GM12892 (cell line): Measurements from ENCODE around the gene CEP120.

Source experiments
- POLR2A ChIP-seq: IDR thresholded peaks from 2 replicates; pipeline ENCODE4 v1.6.1; 2011; ENCODE audit warnings: low read depth, low read length, control low read depth
- POLR2AphosphoS5 ChIP-seq: IDR thresholded peaks from 2 replicates; pipeline ENCODE4 v1.6.1; 2011; ENCODE audit warnings: low read depth, low read length, control low read depth
- TAF1 ChIP-seq: IDR thresholded peaks from 2 replicates; pipeline ENCODE4 v1.6.1; 2011; ENCODE audit warnings: low read depth, mild to moderate bottlenecking, control low read depth, low read length, borderline replicate concordance

DNA sequence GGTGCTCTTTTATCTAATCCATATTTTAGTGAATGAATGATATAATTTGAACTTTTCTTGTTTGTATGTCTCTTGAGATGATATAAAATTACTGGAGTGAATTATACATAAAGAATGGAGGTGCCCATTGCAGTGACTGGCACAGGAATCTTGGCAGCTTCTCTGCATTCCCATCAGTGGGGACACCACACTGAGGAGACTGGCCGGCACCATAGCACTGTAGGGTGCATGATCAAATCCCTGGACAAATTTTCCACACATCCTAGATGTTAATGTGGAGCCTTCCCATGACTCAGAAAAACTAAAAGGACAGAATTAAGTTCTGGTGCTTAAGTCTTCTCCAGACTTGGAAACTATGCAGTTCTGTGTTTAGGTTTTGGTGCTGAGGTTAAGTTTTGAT, 124.1 kb downstream of the CEP120 start:
- TF ChIP-seq POLR2A (no peak), TAF1 (no peak), POLR2AphosphoS5 (no peak)
